ENCODE measurements around the gene RPTOR.

RPTOR gene

GRCh38 chr17:80929449-80929848, 384.8 kb downstream of the RPTOR start:
- no peak overlapping the region for H3K27ac ChIP-seq (ENCODE audit: extremely low read depth, low read depth, low read length)
- H3K4me1 ChIP-seq (ENCODE audit: control insufficient read depth, insufficient read depth, low read length), result no peaks in the 10 kb centered on the region
- H3K36me3 ChIP-seq (ENCODE audit: control insufficient read depth in 2 of 2, insufficient read depth in 1 of 2, low read length in 2 of 2), result peaks cover 4 to 37% of the 10 kb centered on the region in 2 experiments
- H3K9me3 ChIP-seq (ENCODE audit: control insufficient read depth, insufficient read depth, low read depth, low read length), result no peaks in the 10 kb centered on the region
- CTCF ChIA-PET, result interaction anchor here (0.6 to 1.3 kb wide), 4 partner anchors 13 to 354 kb away, joined by 3 to 4 read pairs (median 4); no protein-coding TSS in a partner anchor
- H3K4me3 ChIP-seq (ENCODE audit: low read depth, low read length), result no peak overlapping the region
- POLR2A ChIA-PET, result interaction anchor here (1.3 kb wide), 1 partner anchor 37 kb away, joined by 3 read pairs; no protein-coding TSS in a partner anchor
- TF ChIP-seq ZNF324 (tag by site-specific recombination; IDR thresholded peaks at IDR 0.05) (no peak), ZNF114 (tag by site-specific recombination; IDR thresholded peaks at IDR 0.05) (no peak), SETDB1 (IDR thresholded peaks at IDR 0.05; ENCODE audit: insufficient read length, low read length) (no peak), ZNF747 (tag by site-specific recombination; IDR thresholded peaks at IDR 0.05) (no peak), ZNF626 (tag by site-specific recombination; IDR thresholded peaks at IDR 0.05) (no peak), ZFP3 (tag by site-specific recombination; IDR thresholded peaks at IDR 0.05; ENCODE audit: low read depth) (no peak), TRIM28 (IDR thresholded peaks at IDR 0.05; ENCODE audit: borderline replicate concordance, low read length) (no peak), ZBTB20 (tag by site-specific recombination; IDR thresholded peaks at IDR 0.05) (no peak), PRDM1 (tag by site-specific recombination; IDR thresholded peaks at IDR 0.05) (no peak), ZNF785 (tag by site-specific recombination; IDR thresholded peaks at IDR 0.05) (no peak), ZNF138 (tag by site-specific recombination; IDR thresholded peaks at IDR 0.05; ENCODE audit: borderline replicate concordance) (no peak), PRDM4 (tag by site-specific recombination; IDR thresholded peaks at IDR 0.05) (no peak), ZSCAN23 (tag by site-specific recombination; IDR thresholded peaks at IDR 0.05) (no peak), ZNF701 (tag by site-specific recombination; IDR thresholded peaks at IDR 0.05) (no peak)

DNA sequence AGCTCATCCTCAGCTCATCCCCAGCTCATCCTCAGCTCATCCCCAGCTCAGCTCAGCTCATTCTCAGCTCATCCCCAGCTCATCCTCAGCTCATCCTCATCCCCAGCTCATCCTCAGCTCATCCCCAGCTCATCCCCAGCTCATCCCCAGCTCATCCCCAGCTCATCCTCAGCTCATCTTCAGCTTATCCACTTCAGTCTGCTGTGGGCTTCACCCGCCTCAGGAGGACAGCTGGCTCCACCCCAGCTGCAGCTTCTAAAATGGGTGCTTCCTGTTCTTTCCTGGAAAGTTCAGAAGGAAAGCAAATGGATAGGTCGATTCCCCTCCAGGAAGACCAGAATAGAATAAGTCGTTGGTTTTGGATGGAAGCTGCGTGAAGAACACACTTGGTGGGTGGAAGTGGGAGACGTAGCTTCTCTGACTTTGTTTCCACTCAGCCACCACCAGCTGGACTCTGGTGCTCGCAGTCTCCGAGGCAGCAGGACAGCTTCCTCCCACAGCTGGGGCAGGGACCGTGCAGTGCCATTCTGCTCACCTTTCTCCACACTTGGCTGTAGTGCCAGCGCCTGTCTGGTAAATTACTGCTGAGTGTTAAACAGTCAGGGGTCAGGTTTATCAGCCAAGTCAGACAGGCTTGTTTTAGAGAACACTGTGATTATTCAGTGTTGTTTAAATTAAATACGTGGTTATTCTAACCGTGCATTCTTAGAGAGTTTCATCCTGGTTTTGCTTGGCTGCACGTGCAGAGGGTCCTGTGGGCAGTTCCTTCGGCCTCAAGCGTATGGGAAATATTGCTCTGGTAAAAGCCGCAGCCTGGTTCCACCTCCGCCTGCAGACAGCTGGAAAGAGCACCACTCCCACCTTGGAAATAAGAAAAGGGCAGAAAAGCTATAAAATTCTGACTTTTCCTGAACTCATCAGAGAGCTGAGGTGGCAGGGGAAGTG, 386.0 kb downstream of the RPTOR start:
- ChIA-PET POLR2A (interaction anchor here (0.6 to 1.3 kb wide), 2 partner anchors 38 to 528 kb away, joined by 3 to 7 read pairs; no protein-coding TSS in a partner anchor), CTCF (interaction anchor here (0.6 to 1.3 kb wide), 4 partner anchors 31 to 735 kb away, joined by 3 to 4 read pairs (median 4); no protein-coding TSS in a partner anchor)
- no peaks in the 10 kb centered on the region for H3K9me3 ChIP-seq (ENCODE audit: control insufficient read depth, insufficient read depth, low read depth, low read length)
- TF ChIP-seq ZNF24 (tag by site-specific recombination; IDR thresholded peaks at IDR 0.05) (no peak), ZNF521 (tag by site-specific recombination; IDR thresholded peaks at IDR 0.05) (no peak), ZNF473 (tag by site-specific recombination; IDR thresholded peaks at IDR 0.05) (no peak)
- TF ChIP-seq, protein P1, sequence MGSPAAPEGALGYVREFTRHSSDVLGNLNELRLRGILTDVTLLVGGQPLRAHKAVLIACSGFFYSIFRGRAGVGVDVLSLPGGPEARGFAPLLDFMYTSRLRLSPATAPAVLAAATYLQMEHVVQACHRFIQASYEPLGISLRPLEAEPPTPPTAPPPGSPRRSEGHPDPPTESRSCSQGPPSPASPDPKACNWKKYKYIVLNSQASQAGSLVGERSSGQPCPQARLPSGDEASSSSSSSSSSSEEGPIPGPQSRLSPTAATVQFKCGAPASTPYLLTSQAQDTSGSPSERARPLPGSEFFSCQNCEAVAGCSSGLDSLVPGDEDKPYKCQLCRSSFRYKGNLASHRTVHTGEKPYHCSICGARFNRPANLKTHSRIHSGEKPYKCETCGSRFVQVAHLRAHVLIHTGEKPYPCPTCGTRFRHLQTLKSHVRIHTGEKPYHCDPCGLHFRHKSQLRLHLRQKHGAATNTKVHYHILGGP (tag by site-specific recombination; IDR thresholded peaks at IDR 0.05), result 0 out of 2 replicates have a peak, but pooled peaks have one; percentile 26
- no peak overlapping the region for H3K27ac ChIP-seq (ENCODE audit: extremely low read depth, low read depth, low read length)
- peaks cover 4 to 25% of the 10 kb centered on the region in 2 experiments for H3K36me3 ChIP-seq (ENCODE audit: control insufficient read depth in 2 of 2, insufficient read depth in 1 of 2, low read length in 2 of 2)
- no peaks in the 10 kb centered on the region for H3K4me1 ChIP-seq (ENCODE audit: control insufficient read depth, insufficient read depth, low read length)
- no peak overlapping the region for H3K4me3 ChIP-seq (ENCODE audit: low read depth, low read length)
